LNCaP clone FGC (cell line): ENCODE data around the gene ISCA1.

Experiments used
- DNase-seq: peaks from one replicate; pipeline ENCODE4 v3.0.0-alpha.2; 2011; ENCODE audit warnings: low read depth
- H3K4me3 ChIP-seq: 2 replicates; pipeline ENCODE4 v1.5.1; 2011; ENCODE audit warnings: mild to moderate bottlenecking, low read depth, low read length, control low read depth
- CTCF ChIP-seq: IDR thresholded peaks from 2 replicates; pipeline ENCODE4 v1.5.1; 2012; ENCODE audit warnings: mild to moderate bottlenecking; ENCODE audit not compliant: control insufficient read depth, insufficient read depth; ENCODE audit errors: extremely low read depth

The ISCA1 gene

GRCh38 chr9:86287013-86287412, 4.7 kb upstream of the ISCA1 start:
- TF ChIP-seq CTCF, result peak; percentile 28
- DNase-seq, result no peak
- H3K4me3 ChIP-seq, result no peak overlapping the region

GRCh38 chr9:86286278-86286677, 3.9 kb upstream of the ISCA1 start:
- no peak for DNase-seq
- H3K4me3 ChIP-seq, result no peak overlapping the region
- TF ChIP-seq CTCF, result no peak

GRCh38 chr9:86285261-86285660, 2.9 kb upstream of the ISCA1 start:
- H3K4me3 ChIP-seq, result no peak overlapping the region
- no peak for DNase-seq
- no peak for TF ChIP-seq CTCF

- DNase-seq, result no peak
- peak overlapping the region; percentile 76 for H3K4me3 ChIP-seq
- no peak for TF ChIP-seq CTCF
These were observed 719 bp upstream of the ISCA1 start for GRCh38 chr9:86282979-86283535.

- TF ChIP-seq CTCF, result no peak
- DNase-seq, result no peak
These were observed 703 bp downstream of the ISCA1 start for GRCh38 chr9:86281593-86282076.

GRCh38 chr9:86280580-86280979, 1.8 kb downstream of the ISCA1 start:
- no peak for DNase-seq
- H3K4me3 ChIP-seq, result peak overlapping the region; percentile 76
- no peak for TF ChIP-seq CTCF

More at GRCh38 chr9:86281593-86282076, 703 bp downstream of the ISCA1 start:
- peak overlapping the region; percentile 76 for H3K4me3 ChIP-seq

GRCh38 chr9:86279839-86280238, 2.5 kb downstream of the ISCA1 start:
- H3K4me3 ChIP-seq, result no peak overlapping the region
- no peak for TF ChIP-seq CTCF

More at GRCh38 chr9:86279839-86280238, 2.5 kb downstream of the ISCA1 start:
- no peak for DNase-seq
